Endothelial cell (in vitro differentiated cells): ENCODE measurements around the gene FRMD8. TPM values are rescaled to one million over a fixed set of nuclear protein-coding genes. Genes with fewer than 3 reads are reported as not detected.

ENCODE experiments used
- DNase-seq: peaks from one replicate; pipeline ENCODE4 v3.0.0; 2021; ENCODE audit warnings: low spot score
- H3K27ac Mint-ChIP-seq: one replicate; pipeline ENCODE4 v1.8.0; 2021; ENCODE audit warnings: mixed read lengths, inconsistent platforms; ENCODE audit not compliant: unreplicated experiment
- H3K27me3 Mint-ChIP-seq: one replicate; pipeline ENCODE4 v1.8.0; 2021; ENCODE audit warnings: mild to moderate bottlenecking, moderate library complexity, mixed read lengths, inconsistent platforms; ENCODE audit not compliant: unreplicated experiment
- H3K36me3 Mint-ChIP-seq: one replicate; pipeline ENCODE4 v1.8.0; 2021; ENCODE audit warnings: mild to moderate bottlenecking, low read depth, mixed read lengths, inconsistent platforms; ENCODE audit not compliant: unreplicated experiment
- H3K4me1 Mint-ChIP-seq: one replicate; pipeline ENCODE4 v1.8.0; 2021; ENCODE audit warnings: mild to moderate bottlenecking, mixed read lengths, inconsistent platforms; ENCODE audit not compliant: unreplicated experiment
- H3K4me3 Mint-ChIP-seq: one replicate; pipeline ENCODE4 v1.8.0; 2021; ENCODE audit warnings: mild to moderate bottlenecking, mixed read lengths, inconsistent platforms; ENCODE audit not compliant: unreplicated experiment
- H3K9me3 Mint-ChIP-seq: one replicate; pipeline ENCODE4 v1.8.0; 2021; ENCODE audit warnings: mixed read lengths, inconsistent platforms; ENCODE audit not compliant: unreplicated experiment
- CTCF ChIP-seq: fragments of 200-600 bp; sonication (generic); IDR thresholded peaks from one replicate; pipeline ENCODE4 v1.5.0; 2021; ENCODE audit warnings: antibody characterized with exemption; ENCODE audit not compliant: unreplicated experiment
- long read RNA-seq: library from polyadenylated mRNA; unstranded; transcript quantifications from one replicate; pipeline ENCODE4 v2.0.0, GENCODE V29; 2020; ENCODE audit not compliant: unreplicated experiment
- total RNA-seq: library from RNA; stranded (reverse); fragmentation: NEBNext Ultra II Directional; extraction: Animal tissue kit (Norgen Biotek cat#: 25700); gene quantifications from one replicate; pipeline ENCODE4 v1.2.1, GENCODE V29; 2021; ENCODE audit not compliant: unreplicated experiment

FRMD8 gene
- 76.0 TPM for total RNA-seq
- long read RNA-seq, transcript FRMD8-201 (11 exons, 3,723 nt), result major isoform, 29 of 37 reads
- long read RNA-seq, partial matches to known transcripts, result 2 of 37 reads
- long read RNA-seq, other reads (novel, unspliced or antisense), result 3 of 37 reads

- Mint-ChIP-seq H3K4me1 (peaks cover 55% of the 10 kb centered on the region), H3K27me3 (peaks cover 9% of the 10 kb centered on the region), H3K4me3 (peak within 1 kb of the TSS; percentile 94), H3K27ac (no peak within 1 kb of the TSS), H3K36me3 (no peaks in the 10 kb centered on the region), H3K9me3 (no peaks in the 10 kb centered on the region)
- no peak for TF ChIP-seq CTCF
- DNase-seq, result peak; percentile 86
These were observed at the start of gene FRMD8 for GRCh38 chr11:65386307-65387140. FRMD8 (plus strand) TSS chr11:65386637; CDS start chr11:65387037, 400 bp downstream.

- H3K27me3 Mint-ChIP-seq, result peaks cover 6% of the 10 kb centered on the region
- no peaks in the 10 kb centered on the region for H3K9me3 Mint-ChIP-seq
- H3K4me1 Mint-ChIP-seq, result peaks cover 22% of the 10 kb centered on the region
- no peak for DNase-seq
- no peak for TF ChIP-seq CTCF
- H3K27ac Mint-ChIP-seq, result peak overlapping the region; percentile 32
- peaks cover 32% of the 10 kb centered on the region for H3K36me3 Mint-ChIP-seq
- no peak overlapping the region for H3K4me3 Mint-ChIP-seq
These were observed 47.8 kb upstream of the FRMD8 start for GRCh38 chr11:65338676-65339075.

DNA sequence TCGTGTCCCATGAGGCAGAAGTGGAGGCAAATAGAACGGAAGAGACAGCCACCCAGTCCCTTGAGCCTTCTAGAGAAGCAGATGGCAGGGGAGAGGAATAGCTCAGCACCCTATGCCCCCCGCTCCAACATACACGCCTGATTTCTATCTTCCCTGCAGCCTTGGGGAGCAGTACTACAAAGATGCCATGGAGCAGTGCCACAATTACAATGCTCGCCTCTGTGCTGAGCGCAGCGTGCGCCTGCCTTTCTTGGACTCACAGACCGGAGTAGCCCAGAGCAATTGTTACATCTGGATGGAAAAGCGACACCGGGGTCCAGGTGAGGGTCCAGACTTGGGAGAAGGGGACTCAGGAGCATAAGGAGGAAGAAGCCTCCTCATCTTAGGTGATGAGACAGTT, 46.2 kb upstream of the FRMD8 start:
- H3K4me3 Mint-ChIP-seq, result peak overlapping the region; percentile 21
- peaks cover 12% of the 10 kb centered on the region for H3K4me1 Mint-ChIP-seq
- no peak overlapping the region for H3K27ac Mint-ChIP-seq
- no peak for TF ChIP-seq CTCF
- peaks cover 4% of the 10 kb centered on the region for H3K27me3 Mint-ChIP-seq
- no peak for DNase-seq
- H3K9me3 Mint-ChIP-seq, result no peaks in the 10 kb centered on the region
- peaks cover 36% of the 10 kb centered on the region for H3K36me3 Mint-ChIP-seq

GRCh38 chr11:65341856-65342255, 44.6 kb upstream of the FRMD8 start:
- Mint-ChIP-seq H3K4me1 (peaks cover 8% of the 10 kb centered on the region), H3K27me3 (peaks cover 6% of the 10 kb centered on the region), H3K4me3 (no peak overlapping the region), H3K36me3 (peaks cover 46% of the 10 kb centered on the region), H3K9me3 (no peaks in the 10 kb centered on the region), H3K27ac (no peak overlapping the region)
- no peak for TF ChIP-seq CTCF
- no peak for DNase-seq

DNA sequence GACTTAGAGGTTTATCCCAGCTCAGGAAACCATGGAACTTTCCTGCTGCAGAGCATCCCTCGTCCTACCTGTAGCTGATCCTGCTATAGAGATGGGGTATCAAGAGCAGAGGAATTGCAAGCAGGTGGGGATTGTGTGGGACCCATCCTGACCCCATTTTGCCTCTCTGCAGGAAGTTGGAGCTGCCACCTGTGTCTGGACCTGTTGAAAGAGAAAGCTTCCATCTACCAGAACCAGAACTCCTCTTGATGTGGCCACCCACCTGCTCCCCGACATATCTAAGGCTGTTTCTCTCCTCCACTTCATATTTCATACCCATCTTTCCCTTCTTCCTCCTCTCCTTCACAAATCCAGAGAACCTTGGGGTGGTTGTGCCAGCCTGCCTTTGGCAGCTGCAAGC, 34.9 kb upstream of the FRMD8 start:
- TF ChIP-seq CTCF, result no peak
- Mint-ChIP-seq H3K4me3 (peak overlapping the region; percentile 52), H3K4me1 (peaks cover 6% of the 10 kb centered on the region), H3K9me3 (no peaks in the 10 kb centered on the region), H3K27me3 (peaks cover 4% of the 10 kb centered on the region), H3K27ac (no peak overlapping the region), H3K36me3 (peaks cover 28% of the 10 kb centered on the region)
- DNase-seq, result no peak
